K562 (cell line): ENCODE measurements around the gene SPDEF. TPM values are rescaled to one million over a fixed set of nuclear protein-coding genes. Genes with fewer than 3 reads are reported as not detected.

Experiments used
- ATAC-seq: fragments of 200-7000 bp; cut with Tn5 transposase; 3 replicates; pipeline ENCODE4 v1.9.1; 2020; ENCODE audit warnings: moderate library complexity
- BruUV-seq: library from RNA; stranded (reverse); fragments of 400-500 nt; replicated peaks from 2 replicates; lab custom pipeline; 2021; lab: Mats Ljungman, UMichigan
- CTCF ChIA-PET: fragments of 300-600 bp; formaldehyde crosslinking; extraction: SDS; loops from one replicate; lab custom pipeline; 2021; ENCODE audit warnings: low intra/inter-chr PET ratio; lab: Yijun Ruan, JAX
- POLR2A ChIA-PET: fragments of 300-600, 350-650 bp; sonication (Branson Sonifier 250); formaldehyde crosslinking; extraction: SDS; loops from one replicate; lab custom pipeline; 2021; ENCODE audit warnings: antibody characterized with exemption, inconsistent platforms; lab: Yijun Ruan, JAX
- DNase-seq, 4 experiments: peaks; one replicate each; pipeline versions ENCODE4 v3.0.0 to v3.0.0-alpha.2; 2011 to 2018; ENCODE audit warnings: low spot score in 3 of 4, mixed read lengths in 3 of 4; ENCODE audit errors: extremely low read depth in 1 of 4
- FAIRE-seq: peaks from 2 replicates; lab custom pipeline; 2011; peaks lifted over from hg19 to GRCh38; lab: Jason Lieb, UNC
- H2AFZ ChIP-seq: 2 replicates; pipeline ENCODE4 v1.6.0; 2011; ENCODE audit warnings: low read depth, low read length, control low read depth, inconsistent platforms
- H3K27ac ChIP-seq: fragments of 200-600 bp; 3 replicates; pipeline ENCODE4 v1.8.0; 2011; ENCODE audit warnings: low read depth, mild to moderate bottlenecking, control low read depth, inconsistent platforms, low read length, moderate library complexity, mixed read lengths; ENCODE audit errors: extremely low read depth
- H3K27me3 ChIP-seq, 2 experiments: fragments of 300-600 bp in 1 of 2; 2 replicates in 1 of 2; 3 replicates in 1 of 2; pipeline versions ENCODE4 v1.6.0 to v1.8.0; 2011; ENCODE audit warnings: inconsistent platforms in 2 of 2, low read length in 2 of 2, mild to moderate bottlenecking in 1 of 2, mixed read lengths in 1 of 2, moderate library complexity in 1 of 2; ENCODE audit not compliant: control insufficient read depth in 2 of 2, insufficient read depth in 2 of 2
- H3K36me3 ChIP-seq: fragments of 300-600 bp; 3 replicates; pipeline ENCODE4 v1.8.0; 2011; ENCODE audit warnings: mild to moderate bottlenecking, low read length, inconsistent platforms; ENCODE audit not compliant: control insufficient read depth, insufficient read depth
- H3K4me1 ChIP-seq, 2 experiments: fragments of 200-600 bp in 1 of 2; replicated peaks in 1 of 2; 2 replicates in 1 of 2; 3 replicates in 1 of 2; pipeline versions ENCODE4 v1.5.1 to v1.8.0; 2011; ENCODE audit warnings: inconsistent platforms in 2 of 2, low read length in 2 of 2, mild to moderate bottlenecking in 1 of 2, mixed read lengths in 1 of 2, moderate library complexity in 1 of 2; ENCODE audit not compliant: control insufficient read depth in 2 of 2, insufficient read depth in 2 of 2
- H3K4me2 ChIP-seq: 2 replicates; pipeline ENCODE4 v1.6.1; 2011; ENCODE audit warnings: low read length, control low read depth, inconsistent platforms, mixed read lengths; ENCODE audit not compliant: insufficient read depth
- H3K4me3 ChIP-seq: fragments of 200-600 bp; sonication (generic), shearing (Covaris generic); 2 replicates; pipeline ENCODE4 v1.5.1; 2016; ENCODE audit warnings: control low read depth, inconsistent platforms
- H3K79me2 ChIP-seq: fragments of 200-600 bp; 3 replicates; pipeline ENCODE4 v1.8.0; 2011; ENCODE audit warnings: low read length, inconsistent platforms; ENCODE audit not compliant: control insufficient read depth, insufficient read depth
- H3K9ac ChIP-seq, 2 experiments: 2 replicates each; pipeline versions ENCODE4 v1.6.0 to v1.6.1; 2011; ENCODE audit warnings: low read depth in 2 of 2, low read length in 2 of 2, control low read depth in 1 of 2, inconsistent platforms in 1 of 2, mild to moderate bottlenecking in 1 of 2, mixed read lengths in 1 of 2; ENCODE audit not compliant: insufficient read depth in 1 of 2
- H3K9me1 ChIP-seq: one replicate; pipeline ENCODE4 v1.6.0; 2011; ENCODE audit warnings: inconsistent platforms, mild to moderate bottlenecking, low read length, moderate library complexity; ENCODE audit not compliant: control insufficient read depth, insufficient read depth
- H3K9me3 ChIP-seq: replicated peaks from 2 replicates; pipeline ENCODE4 v1.5.1; 2011; ENCODE audit warnings: low read depth, low read length, inconsistent platforms; ENCODE audit not compliant: control insufficient read depth, insufficient read depth
- H4K20me1 ChIP-seq: replicated peaks from 2 replicates; pipeline ENCODE4 v1.6.1; 2011; ENCODE audit warnings: low read length, inconsistent platforms, mixed read lengths; ENCODE audit not compliant: control insufficient read depth, insufficient read depth
- BCL6 ChIP-seq: fragments of 250-450 bp; sonication (Bioruptor Pico); IDR thresholded peaks from 2 replicates; pipeline ENCODE4 v1.4.0; 2020
- ETV5 ChIP-seq: sonication (generic); formaldehyde crosslinking; IDR thresholded peaks from 2 replicates; pipeline ENCODE4 v1.4.0; 2020; ENCODE audit warnings: low read depth, mild to moderate bottlenecking, missing genetic modification reagents
- FOXA1 ChIP-seq: fragments of 450-650 bp; IDR thresholded peaks from 2 replicates; pipeline ENCODE4 v1.6.1; 2016; ENCODE audit warnings: mild to moderate bottlenecking, borderline replicate concordance
- FOXP1 ChIP-seq: sonication (generic); formaldehyde crosslinking; IDR thresholded peaks from 2 replicates; pipeline ENCODE4 v1.8.0; 2022; ENCODE audit warnings: mild to moderate bottlenecking, missing genetic modification reagents
- MAFG ChIP-seq: fragments of 450-650 bp; conservative IDR thresholded peaks from 2 replicates; pipeline ENCODE4 v1.6.1; 2016; ENCODE audit warnings: missing genetic modification characterization, missing compliant biosample characterization
- MECOM ChIP-seq: fragments of 250-450 bp; sonication (Bioruptor Pico); IDR thresholded peaks from 2 replicates; pipeline ENCODE4 v1.8.0; 2022; ENCODE audit warnings: inconsistent platforms
- MTF1 ChIP-seq: fragments of 250-450 bp; sonication (Bioruptor Pico); IDR thresholded peaks from 2 replicates; pipeline ENCODE4 v1.9.0; 2021; ENCODE audit warnings: moderate library complexity, mild to moderate bottlenecking, inconsistent platforms, borderline replicate concordance
- NFIX ChIP-seq: fragments of 250-450 bp; sonication (Bioruptor Pico); IDR thresholded peaks from 2 replicates; pipeline ENCODE4 v1.4.0; 2020; ENCODE audit warnings: low read depth, mild to moderate bottlenecking, moderate library complexity
- PCBP1 ChIP-seq: fragments of 200-400 bp; formaldehyde crosslinking; IDR thresholded peaks from 2 replicates; pipeline ENCODE4 v1.6.1; 2018; ENCODE audit warnings: mild to moderate bottlenecking, low read depth, low read length; ENCODE audit not compliant: poor library complexity, severe bottlenecking
- PCBP2 ChIP-seq: fragments of 200-400 bp; formaldehyde crosslinking; IDR thresholded peaks from 2 replicates; pipeline ENCODE4 v1.6.1; 2018; ENCODE audit warnings: low read length, low read depth, mild to moderate bottlenecking, moderate library complexity; ENCODE audit not compliant: poor library complexity, severe bottlenecking
- POLR2H ChIP-seq: IDR thresholded peaks from 2 replicates; pipeline ENCODE4 v1.6.1; 2016; ENCODE audit warnings: missing genetic modification characterization, low read depth, mild to moderate bottlenecking, control low read depth, missing compliant biosample characterization, moderate library complexity
- RBM25 ChIP-seq: fragments of 200-400 bp; formaldehyde crosslinking; IDR thresholded peaks from 2 replicates; pipeline ENCODE4 v1.6.1; 2018; ENCODE audit warnings: low read length, low read depth, moderate library complexity; ENCODE audit not compliant: severe bottlenecking
- RCOR1 ChIP-seq, 2 experiments: IDR thresholded peaks; 2 replicates each; pipeline ENCODE4 v1.6.1; 2012; ENCODE audit warnings: low read depth in 2 of 2, low read length in 2 of 2, borderline replicate concordance in 1 of 2, improper control_type of control experiment in 1 of 2
- RERE ChIP-seq: sonication (generic); formaldehyde crosslinking; IDR thresholded peaks from 2 replicates; pipeline ENCODE4 v1.8.0; 2023; ENCODE audit warnings: missing genetic modification reagents, mild to moderate bottlenecking, borderline replicate concordance
- TRIM24 ChIP-seq, 2 experiments: fragments of 450-650 bp; IDR thresholded peaks; 2 replicates each; pipeline ENCODE4 v1.6.1; 2016
- ZNF121 ChIP-seq: sonication (generic); formaldehyde crosslinking; conservative IDR thresholded peaks from 2 replicates; pipeline ENCODE4 v1.8.0; 2022; ENCODE audit warnings: missing genetic modification reagents
- ZNF175 ChIP-seq: fragments of 200-800 bp; sonication (Bioruptor generic); IDR thresholded peaks from 2 replicates; pipeline ENCODE4 v1.6.1; 2016; ENCODE audit warnings: low read depth, mild to moderate bottlenecking, missing genetic modification characterization, missing compliant biosample characterization
- WGBS: fragments of 100-300 bp; shearing (Covaris generic); methylation state at CpG from one replicate; pipeline ENCODE4 v1.1.6; 2016; ENCODE audit warnings: low coverage, mixed read lengths; ENCODE audit not compliant: insufficient coverage; ENCODE audit errors: missing lambda C conversion rate; 5-methylcytosine and 5-hydroxymethylcytosine counted together
- in situ Hi-C: fragments of 300-500 bp; cut with MboI; formaldehyde crosslinking; loops from 4 replicates; pipeline ENCODE4 v1.15.0; 2018; ENCODE audit warnings: inconsistent platforms, mixed read lengths
- intact Hi-C: fragments of 100-400 bp; cut with micrococcal nuclease; formaldehyde crosslinking; loops from 2 replicates; pipeline ENCODE4 v1.14.2; 2022
- polyA plus RNA-seq, 8 experiments: library from polyadenylated mRNA; depleted of rRNA in 4 of 8; stranded (reverse) in 5 of 8; unstranded in 3 of 8; fragments of >200 nt; fragmentation: Nextera tagmentation in 2 of 8; fragmentation: Illumina TruSeq in 1 of 8; extraction: Ambion mirVana in 2 of 8; extraction: Trizol in 1 of 8; gene quantifications; 2 replicates each; pipeline versions ENCODE4 v1.2.1 to v1.2.3, GENCODE V29; 2011 to 2014; ENCODE audit warnings: inconsistent platforms in 1 of 8, missing spikeins in 1 of 8
- total RNA-seq, 7 experiments: library from RNA; depleted of rRNA in 6 of 7; stranded (reverse); fragments of >200 nt in 6 of 7; fragmentation: Illumina TruSeq in 2 of 7; extraction: Trizol in 2 of 7; gene quantifications; 2 replicates each; pipeline versions ENCODE4 v1.2.1 to v1.2.3, GENCODE V29; 2011 to 2021; ENCODE audit warnings: low replicate concordance in 1 of 7

SPDEF gene
- total and polyA plus RNA-seq, 9 of the 15 experiments (the other 6 are each of a cell fraction or from before 2014, with no cell fraction given) = 0.04 to 0.12 (median 0.11) TPM; not detected in 5

- Histone ChIP-seq H3K4me3 (no peak overlapping the region), H3K9ac (peak overlapping the region in 1 of 2 experiments; percentile 70; a peak in 2 of 4 replicates), H3K9me3 (peaks cover 3% of the 10 kb centered on the region; the same call in 1 of the 2 replicates), H3K79me2 (no peaks in the 10 kb centered on the region), H3K4me1 (peaks cover 49 to 79% of the 10 kb centered on the region in 2 experiments), H3K27ac (no peak overlapping the region; the same call in 2 of the 3 replicates), H4K20me1 (no peaks in the 10 kb centered on the region), H3K9me1 (peaks cover 5% of the 10 kb centered on the region), H3K27me3 (no peaks in the 10 kb centered on the region), H3K36me3 (no peaks in the 10 kb centered on the region), H2AFZ (no peak overlapping the region), H3K4me2 (peak overlapping the region; percentile 58; the same call in 1 of the 2 replicates)
- ChIA-PET POLR2A (interaction anchor here (0.6 to 1.3 kb wide), 5 partner anchors 15 to 329 kb away, joined by 3 to 5 read pairs (median 3); no protein-coding TSS in a partner anchor), CTCF (no interaction called here)
- ATAC-seq = no peak
- peak in 1 of 4 experiments; percentile 38 for DNase-seq
- in situ Hi-C loops (no loop called here), intact Hi-C loops (no loop called here)
- WGBS = 24% methylated on average over 7 of the region's 7 CpGs
- no peak for FAIRE-seq
- no TSS peak for BruUV-seq
- TF ChIP-seq ZNF175 (CRISPR knock-in tag) = no peak
- TF ChIP-seq RERE (CRISPR knock-in tag) = no peak
- TF ChIP-seq MAFG = no peak
- peak in 1 of 2 experiments; percentile 43; a peak in 1 of 4 replicates for TF ChIP-seq RCOR1 (IDR thresholded peaks at IDR 0.05; ENCODE audit: borderline replicate concordance in 1 of 2, low read depth in 2 of 2, low read length in 2 of 2)
- 0 out of 4 replicates have a peak, but pooled peaks of 1 of the 2 experiments have one; percentile 6 for TF ChIP-seq TRIM24 (IDR thresholded peaks at IDR 0.05)
- TF ChIP-seq FOXA1 = no peak
- TF ChIP-seq PCBP1 = no peak
- TF ChIP-seq MECOM (CRISPR knock-in tag) = no peak
- no peak for TF ChIP-seq NFIX (CRISPR knock-in tag)
- TF ChIP-seq RBM25 = peak; percentile 72
- no peak for TF ChIP-seq ETV5 (CRISPR knock-in tag)
- no peak for TF ChIP-seq MTF1
- no peak for TF ChIP-seq BCL6 (CRISPR knock-in tag)
- 0 out of 2 replicates have a peak, but pooled peaks have one; percentile 29 for TF ChIP-seq FOXP1 (CRISPR knock-in tag)
- TF ChIP-seq PCBP2 = no peak
- peak; percentile 44; the same call in 1 of the 2 replicates for TF ChIP-seq ZNF121 (CRISPR knock-in tag)
- no peak for TF ChIP-seq POLR2H (tag)
Measured at GRCh38 chr6:34563513-34563870, 7.4 kb upstream of the SPDEF start.
